Small intestine (tissue), 7 donors: ENCODE data around the gene TUBG2. TPM values are rescaled to one million over a fixed set of nuclear protein-coding genes. Genes with fewer than 3 reads are reported as not detected.

Source experiments
- DNase-seq, 2 donors: peaks; one replicate each; pipeline versions ENCODE4 v3.0.0 to v3.0.0-alpha.2; 2013
- FAIRE-seq: peaks from 2 replicates; lab custom pipeline; 2012; peaks lifted over from hg19 to GRCh38; lab: Jason Lieb, UNC
- H3K27ac ChIP-seq, 3 donors: one replicate each; pipeline ENCODE4 v1.5.1; 2013; ENCODE audit warnings: low read length in 2 of 3, mild to moderate bottlenecking in 2 of 3, control low read depth in 1 of 3, inconsistent platforms in 1 of 3, low read depth in 1 of 3, moderate library complexity in 1 of 3
- H3K27me3 ChIP-seq, 3 donors: one replicate each; pipeline ENCODE4 v1.6.1; 2013; ENCODE audit warnings: low read length in 3 of 3, inconsistent platforms in 1 of 3; ENCODE audit not compliant: control insufficient read depth in 3 of 3, insufficient read depth in 3 of 3
- H3K36me3 ChIP-seq, 3 donors: one replicate each; pipeline ENCODE4 v1.6.1; 2013; ENCODE audit warnings: low read length in 3 of 3, inconsistent platforms in 1 of 3, low read depth in 1 of 3, mild to moderate bottlenecking in 1 of 3, moderate library complexity in 1 of 3; ENCODE audit not compliant: control insufficient read depth in 3 of 3, insufficient read depth in 2 of 3
- H3K4me1 ChIP-seq, 3 donors: one replicate each; pipeline ENCODE4 v1.6.1; 2013; ENCODE audit warnings: low read length in 2 of 3, inconsistent platforms in 1 of 3, low read depth in 1 of 3, mild to moderate bottlenecking in 1 of 3, moderate library complexity in 1 of 3; ENCODE audit not compliant: control insufficient read depth in 3 of 3, insufficient read depth in 2 of 3
- H3K4me3 ChIP-seq, 3 donors: one replicate each; pipeline ENCODE4 v1.5.1; 2013; ENCODE audit warnings: low read length in 3 of 3, control low read depth in 1 of 3, inconsistent platforms in 1 of 3, low read depth in 1 of 3, mild to moderate bottlenecking in 1 of 3, moderate library complexity in 1 of 3
- H3K9me3 ChIP-seq, 2 donors: one replicate each; pipeline ENCODE4 v1.6.1; 2013; ENCODE audit warnings: low read depth in 1 of 2, low read length in 1 of 2; ENCODE audit not compliant: control insufficient read depth in 2 of 2, insufficient read depth in 1 of 2
- WGBS, 3 donors: extraction: QIAGEN DNeasy Blood & Tissue Kit; methylation state at CpG; one replicate each; pipeline ENCODE4 v1.1.7; 2013; 5-methylcytosine and 5-hydroxymethylcytosine counted together
- polyA plus RNA-seq, 4 donors: library from polyadenylated mRNA; stranded (reverse) in 3 of 4; unstranded in 1 of 4; fragments of 200-250 nt in 3 of 4; fragments of 120-200 nt in 1 of 4; gene quantifications; one replicate each; pipeline versions ENCODE4 v1.2.1 to v1.2.3, GENCODE V29; 2013
- donor health status: healthy with polysubstance abuse.
- donor health status: control.
- donor health status: control.
- donor health status: Bipolar disorder and iron deficiency.
- donor health status: healthy.

The TUBG2 gene
- polyA plus RNA-seq, 4 donors = 1.3 to 15.4 (median 4.9) TPM

- Histone ChIP-seq H3K4me3 (peak overlapping the region; percentile 56 to 73 (median 65)), H3K27me3 (peaks cover 0 to 59% (median 2%) of the 10 kb centered on the region in 3 donors), H3K9me3 (no peaks in the 10 kb centered on the region), H3K4me1 (peaks cover 2 to 82% (median 23%) of the 10 kb centered on the region in 3 donors), H3K36me3 (peaks cover 0 to 8% (median 0%) of the 10 kb centered on the region in 3 donors), H3K27ac (peak overlapping the region; percentile 82 to 98 (median 94))
- FAIRE-seq (no peak), DNase-seq (peak; percentile 83 to 95)
- 0 to 1% (median 1%) methylated on average over 49 to 53 of the region's 53 CpGs for WGBS, 3 donors
Observed at GRCh38 chr17:42677921-42678781, 19.1 kb downstream of the TUBG2 start.

- Histone ChIP-seq H3K27me3 (peaks cover 0 to 59% (median 2%) of the 10 kb centered on the region in 3 donors), H3K4me1 (peaks cover 2 to 84% (median 25%) of the 10 kb centered on the region in 3 donors), H3K4me3 (peak overlapping the region in 2 of 3 donors; percentile 41 to 73), H3K36me3 (no peaks in the 10 kb centered on the region), H3K27ac (peak overlapping the region; percentile 70 to 98 (median 89)), H3K9me3 (no peaks in the 10 kb centered on the region)
- DNase-seq = peak in 1 of 2 donors; percentile 66
- FAIRE-seq = no peak
- WGBS, 3 donors = 2 to 4% (median 3%) methylated on average over 18 of the region's 18 CpGs
Observed at GRCh38 chr17:42678951-42679491, 19.9 kb downstream of the TUBG2 start.

GRCh38 chr17:42679492-42680330, 20.6 kb downstream of the TUBG2 start:
- FAIRE-seq = no peak
- 4 to 7% (median 7%) methylated on average over 66 to 78 of the region's 78 CpGs for WGBS, 3 donors
- no peaks in the 10 kb centered on the region for H3K36me3 ChIP-seq
- H3K4me1 ChIP-seq = peaks cover 2 to 83% (median 21%) of the 10 kb centered on the region in 3 donors
- H3K27me3 ChIP-seq = peaks cover 0 to 59% (median 2%) of the 10 kb centered on the region in 3 donors
- DNase-seq = peak; percentile 80 to 93
- H3K27ac ChIP-seq = peak overlapping the region; percentile 70 to 98 (median 89)
- H3K9me3 ChIP-seq = no peaks in the 10 kb centered on the region
- H3K4me3 ChIP-seq = peak overlapping the region in 2 of 3 donors; percentile 41 to 43

- peaks cover 0 to 4% (median 0%) of the 10 kb centered on the region in 3 donors for H3K36me3 ChIP-seq
- WGBS, 3 donors = 58 to 80% (median 80%) methylated on average over 20 of the region's 20 CpGs
- peaks cover 2 to 82% (median 20%) of the 10 kb centered on the region in 3 donors for H3K4me1 ChIP-seq
- FAIRE-seq (no peak), DNase-seq (no peak)
- H3K27ac ChIP-seq = peak overlapping the region in 2 of 3 donors; percentile 89 to 98
- peaks cover 0 to 59% (median 2%) of the 10 kb centered on the region in 3 donors for H3K27me3 ChIP-seq
- H3K9me3 ChIP-seq = peaks cover 0 to 1% of the 10 kb centered on the region in 2 donors
- peak overlapping the region in 1 of 3 donors; percentile 27 for H3K4me3 ChIP-seq
Observed at GRCh38 chr17:42680331-42680808, 21.3 kb downstream of the TUBG2 start.

GRCh38 chr17:42681976-42682721, 23.1 kb downstream of the TUBG2 start, which contains the start of gene CNTNAP1:
Gene CNTNAP1, plus strand, starts transcription at chr17:42682531. Its CDS starts 299 bp downstream, at chr17:42682830.
- Histone ChIP-seq H3K36me3 (peaks cover 0 to 15% (median 0%) of the 10 kb centered on the region in 3 donors), H3K27me3 (peaks cover 0 to 64% (median 2%) of the 10 kb centered on the region in 3 donors), H3K4me1 (peaks cover 2 to 83% (median 18%) of the 10 kb centered on the region in 3 donors), H3K4me3 (peak within 1 kb of the TSS in 2 of 3 donors; percentile 34 to 48), H3K27ac (peak within 1 kb of the TSS in 2 of 3 donors; percentile 47 to 54), H3K9me3 (peaks cover 0 to 1% of the 10 kb centered on the region in 2 donors)
- DNase-seq (peak in 1 of 2 donors; percentile 64), FAIRE-seq (no peak)
- 8 to 9% (median 9%) methylated on average over 21 to 22 of the region's 22 CpGs for WGBS, 3 donors

GRCh38 chr17:42682722-42683403, 23.8 kb downstream of the TUBG2 start:
- peak overlapping the region in 2 of 3 donors; percentile 34 to 48 for H3K4me3 ChIP-seq
- DNase-seq (peak; percentile 55 to 60), FAIRE-seq (no peak)
- peak overlapping the region in 2 of 3 donors; percentile 47 to 54 for H3K27ac ChIP-seq
- peaks cover 0 to 21% (median 0%) of the 10 kb centered on the region in 3 donors for H3K36me3 ChIP-seq
- peaks cover 0 to 1% of the 10 kb centered on the region in 2 donors for H3K9me3 ChIP-seq
- WGBS, 3 donors = 1 to 2% (median 1%) methylated on average over 22 to 34 of the region's 34 CpGs
- H3K27me3 ChIP-seq = peaks cover 0 to 71% (median 2%) of the 10 kb centered on the region in 3 donors
- H3K4me1 ChIP-seq = peaks cover 0 to 83% (median 16%) of the 10 kb centered on the region in 3 donors
